Prostate gland (tissue), 2 donors: Measurements from ENCODE around the gene MON1B.

Source experiments
- CTCF ChIP-seq, 4 experiments: fragments of 200-600 bp in 2 of 4; fragments of 450-650 bp in 2 of 4; sonication (generic) in 2 of 4; IDR thresholded peaks; 1 replicate in 3 of 4; 2 replicates in 1 of 4; pipeline ENCODE4 v1.5.1; 2016 to 2019; ENCODE audit warnings: antibody characterized with exemption in 4 of 4, mild to moderate bottlenecking in 2 of 4, moderate library complexity in 2 of 4
- POLR2A ChIP-seq: fragments of 450-650 bp; IDR thresholded peaks from one replicate; pipeline ENCODE4 v1.6.1; 2016; ENCODE audit warnings: antibody characterized with exemption, mild to moderate bottlenecking

GRCh38 chr16:77143364-77143763 lies 47.6 kb upstream of the MON1B start:
- no peak for TF ChIP-seq CTCF (IDR thresholded peaks at IDR 0.05)
- no peak for TF ChIP-seq POLR2A
